Esophagus muscularis mucosa (tissue), 4 donors: ENCODE measurements around the gene IL32. TPM values are rescaled to one million over a fixed set of nuclear protein-coding genes. Genes with fewer than 3 reads are reported as not detected.

ENCODE experiments used
- DNase-seq: peaks from one replicate; pipeline ENCODE4 v3.0.0-alpha.2; 2017; ENCODE audit errors: extremely low spot score
- H3K27ac ChIP-seq, 4 donors: fragments of 200-600 bp; sonication (generic); replicated peaks in 1 of 4; 1 replicate in 3 of 4; 2 replicates in 1 of 4; pipeline ENCODE4 v1.5.1; 2016 to 2019; ENCODE audit warnings: mild to moderate bottlenecking in 1 of 4
- H3K27me3 ChIP-seq, 4 donors: fragments of 200-600 bp; sonication (generic); one replicate each; pipeline versions ENCODE4 v1.5.1 to v1.6.0; 2016 to 2019
- H3K36me3 ChIP-seq, 4 donors: fragments of 200-600 bp; sonication (generic); one replicate each; pipeline ENCODE4 v1.5.1; 2016 to 2019
- H3K4me1 ChIP-seq, 4 donors: fragments of 200-600 bp; sonication (generic); one replicate each; pipeline ENCODE4 v1.5.1; 2016 to 2019
- H3K4me3 ChIP-seq, 4 donors: fragments of 200-600 bp; sonication (generic); 1 replicate in 2 of 4; 2 replicates in 2 of 4; pipeline ENCODE4 v1.5.1; 2016 to 2019; ENCODE audit warnings: mild to moderate bottlenecking in 4 of 4, moderate library complexity in 1 of 4
- H3K9me3 ChIP-seq, 4 donors: fragments of 200-600 bp; sonication (generic); 1 replicate in 3 of 4; 2 replicates in 1 of 4; pipeline ENCODE4 v1.5.1; 2016 to 2019
- CTCF ChIP-seq, 3 experiments: fragments of 200-600 bp in 2 of 3; fragments of 450-650 bp in 1 of 3; sonication (generic) in 2 of 3; IDR thresholded peaks; one replicate each; pipeline ENCODE4 v1.5.1; 2017 to 2019; ENCODE audit warnings: antibody characterized with exemption in 3 of 3, mild to moderate bottlenecking in 2 of 3, moderate library complexity in 1 of 3
- EP300 ChIP-seq: sonication (generic); formaldehyde crosslinking; IDR thresholded peaks from one replicate; pipeline ENCODE4 v1.6.1; 2017; ENCODE audit warnings: antibody characterized with exemption
- POLR2A ChIP-seq: fragments of 450-650 bp; IDR thresholded peaks from one replicate; pipeline ENCODE4 v1.6.1; 2017; ENCODE audit warnings: antibody characterized with exemption, moderate library complexity, mild to moderate bottlenecking, low read depth
- POLR2AphosphoS5 ChIP-seq, 2 donors: sonication (generic); formaldehyde crosslinking; IDR thresholded peaks; one replicate each; pipeline ENCODE4 v1.6.1; 2017; ENCODE audit warnings: antibody characterized with exemption in 2 of 2
- WGBS: methylation state at CpG from one replicate; pipeline ENCODE4 v1.1.5; 2018; 5-methylcytosine and 5-hydroxymethylcytosine counted together
- intact Hi-C: fragments of 100-400 bp; cut with DNase I; formaldehyde crosslinking; loops from one replicate; pipeline ENCODE4 v1.15.1; 2023
- total RNA-seq, 4 donors: library from RNA; depleted of rRNA; stranded (reverse); fragments of >200 nt; gene quantifications; one replicate each; pipeline versions ENCODE4 v1.1.0 to v1.2.1, GENCODE V29; 2016

The IL32 gene
- total RNA-seq, result 10 to 100 TPM; 13.7 to 40.8 (median 31.2) TPM

GRCh38 chr16:3065069-3065741 is at the start of gene IL32:
Gene IL32 (plus strand): TSS chr16:3065640. CDS start chr16:3065812, 172 bp downstream.
- Histone ChIP-seq H3K4me3 (peak within 1 kb of the TSS; percentile 43 to 54 (median 44)), H3K4me1 (peaks cover 14 to 27% (median 25%) of the 10 kb centered on the region in 4 donors), H3K9me3 (no peaks in the 10 kb centered on the region), H3K36me3 (peaks cover 0 to 21% (median 2%) of the 10 kb centered on the region in 4 donors), H3K27me3 (no peaks in the 10 kb centered on the region), H3K27ac (peak within 1 kb of the TSS; percentile 56 to 68 (median 64))
- WGBS, result 37% methylated on average over 12 of the region's 13 CpGs
- TF ChIP-seq EP300 (no peak), POLR2AphosphoS5 (IDR thresholded peaks at IDR 0.05) (peak; percentile 42 to 57)
- DNase-seq, result no peak
- intact Hi-C loops, result no loop called here

GRCh38 chr16:3015865-3016521 is 49.4 kb upstream of the IL32 start:
- WGBS, result 92% methylated on average over 7 of the region's 13 CpGs
- no peak overlapping the region for H3K4me3 ChIP-seq
- H3K9me3 ChIP-seq, result no peaks in the 10 kb centered on the region
- peaks cover 12 to 28% (median 24%) of the 10 kb centered on the region in 4 donors for H3K4me1 ChIP-seq
- H3K27ac ChIP-seq, result no peak overlapping the region
- intact Hi-C loops, result no loop called here
- no peaks in the 10 kb centered on the region for H3K36me3 ChIP-seq
- no peak for DNase-seq
- peaks cover 0 to 69% (median 36%) of the 10 kb centered on the region in 4 donors for H3K27me3 ChIP-seq
- TF ChIP-seq POLR2A, result no peak
- no peak for TF ChIP-seq EP300
- TF ChIP-seq POLR2AphosphoS5 (IDR thresholded peaks at IDR 0.05), result no peak

GRCh38 chr16:3017344-3017743 is 48.1 kb upstream of the IL32 start:
- Histone ChIP-seq H3K4me1 (peaks cover 25 to 42% (median 37%) of the 10 kb centered on the region in 4 donors), H3K27me3 (peaks cover 0 to 57% (median 27%) of the 10 kb centered on the region in 4 donors), H3K36me3 (peaks cover 0 to 4% (median 0%) of the 10 kb centered on the region in 4 donors), H3K9me3 (no peaks in the 10 kb centered on the region), H3K4me3 (no peak overlapping the region), H3K27ac (no peak overlapping the region)
- TF ChIP-seq POLR2A (no peak), EP300 (no peak), POLR2AphosphoS5 (IDR thresholded peaks at IDR 0.05) (no peak), CTCF (IDR thresholded peaks at IDR 0.05) (no peak)
- DNase-seq, result no peak
- intact Hi-C loops, result no loop called here
- 72% methylated on average over 9 of the region's 20 CpGs for WGBS

GRCh38 chr16:3017794-3018506 is 47.5 kb upstream of the IL32 start, which contains the start of gene CLDN6:
Gene CLDN6 (minus strand): TSS chr16:3018183. CDS start chr16:3016021, 2,162 bp downstream.
- Histone ChIP-seq H3K4me1 (peaks cover 31 to 48% (median 43%) of the 10 kb centered on the region in 4 donors), H3K36me3 (peaks cover 0 to 4% (median 0%) of the 10 kb centered on the region in 4 donors), H3K4me3 (no peak within 1 kb of the TSS), H3K27me3 (peaks cover 0 to 51% (median 21%) of the 10 kb centered on the region in 4 donors), H3K27ac (no peak within 1 kb of the TSS), H3K9me3 (no peaks in the 10 kb centered on the region)
- no peak for DNase-seq
- intact Hi-C loops, result no loop called here
- no peak for TF ChIP-seq EP300
- no peak for TF ChIP-seq POLR2AphosphoS5 (IDR thresholded peaks at IDR 0.05)
- TF ChIP-seq CTCF (IDR thresholded peaks at IDR 0.05), result no peak
- no peak for TF ChIP-seq POLR2A
- WGBS, result 15% methylated on average over 16 of the region's 52 CpGs

- intact Hi-C loops, result no loop called here
- Histone ChIP-seq H3K36me3 (peaks cover 0 to 4% (median 0%) of the 10 kb centered on the region in 4 donors), H3K9me3 (no peaks in the 10 kb centered on the region), H3K4me1 (peaks cover 44 to 62% (median 58%) of the 10 kb centered on the region in 4 donors), H3K27me3 (peaks cover 0 to 35% (median 20%) of the 10 kb centered on the region in 4 donors), H3K27ac (peak overlapping the region; percentile 96 to 99 (median 98)), H3K4me3 (peak overlapping the region; percentile 66 to 86 (median 74))
- TF ChIP-seq CTCF (IDR thresholded peaks at IDR 0.05) (no peak), EP300 (no peak), POLR2A (no peak), POLR2AphosphoS5 (IDR thresholded peaks at IDR 0.05) (no peak)
- WGBS, result 55% methylated on average over 22 of the region's 40 CpGs
- no peak for DNase-seq
Observed at GRCh38 chr16:3019594-3020246, 45.7 kb upstream of the IL32 start.
